Renal cortex interstitium (tissue), 11 donors: ENCODE data around the gene GART. TPM values are rescaled to one million over a fixed set of nuclear protein-coding genes. Genes with fewer than 3 reads are reported as not detected.
A peak's percentile ranks its signal among the peaks of the same experiment; 100 is the strongest.
"Not testable (repeated sequence)": the region's sequence is repeated elsewhere in the genome, so short reads cannot be mapped to it uniquely, and the experiment has no call there.

ENCODE experiments used
- DNase-seq, 11 donors: peaks; one replicate each; pipeline ENCODE4 v3.0.0-alpha.2; 2013; ENCODE audit warnings: low read depth in 9 of 11, low spot score in 4 of 11; ENCODE audit errors: extremely low read depth in 1 of 11
- polyA plus RNA-seq, 3 donors: library from polyadenylated mRNA; unstranded; fragments of 120-200 nt; gene quantifications; one replicate each; pipeline ENCODE4 v1.2.1, GENCODE V29; 2013; ENCODE audit not compliant: insufficient read length in 3 of 3

The GART gene
- polyA plus RNA-seq, 3 donors: 70.7 to 83.8 (median 77.1) TPM

- no peak for DNase-seq
Observed at GRCh38 chr21:33488936-33489335, 53.0 kb downstream of the GART start.

- no peak for DNase-seq
Observed at GRCh38 chr21:33487996-33488395, 53.9 kb downstream of the GART start.

- DNase-seq: no peak
Observed at GRCh38 chr21:33481314-33481943, 60.5 kb downstream of the GART start.

GRCh38 chr21:33480481-33481103, 61.3 kb downstream of the GART start:
- DNase-seq: no peak

- DNase-seq: peak; percentile 77 to 95 (median 91)
Observed at GRCh38 chr21:33479679-33480480, 62.0 kb downstream of the GART start, which contains the start of gene TMEM50B. Gene TMEM50B (minus strand): TSS chr21:33479974. CDS start chr21:33468885, 11,089 bp downstream.

- DNase-seq: peak in 6 of 11 donors; percentile 16 to 42 (median 24)
Observed at GRCh38 chr21:33478935-33479678, 62.8 kb downstream of the GART start.

GRCh38 chr21:33478182-33478581, 63.7 kb downstream of the GART start:
- no peak for DNase-seq

GRCh38 chr21:33477066-33477465, 64.9 kb downstream of the GART start:
- no peak for DNase-seq

GRCh38 chr21:33473344-33473743, 68.6 kb downstream of the GART start:
- no peak for DNase-seq

GRCh38 chr21:33470701-33471100, 71.2 kb downstream of the GART start:
- no peak for DNase-seq

- not testable (repeated sequence) for DNase-seq
Observed at GRCh38 chr21:33469183-33469582, 72.7 kb downstream of the GART start.

- no peak for DNase-seq
Observed at GRCh38 chr21:33461538-33462250, 80.2 kb downstream of the GART start.

- DNase-seq: no peak
Observed at GRCh38 chr21:33458861-33459260, 83.1 kb downstream of the GART start.

GRCh38 chr21:33455686-33456446, 86.1 kb downstream of the GART start:
- DNase-seq: no peak
